HG03045 (cell line): ENCODE results near the gene C12orf56.
A peak's percentile ranks its signal among the peaks of the same experiment; 100 is the strongest.
"Not testable (repeated sequence)": the region's sequence is repeated elsewhere in the genome, so short reads cannot be mapped to it uniquely, and the experiment has no call there.

Source experiments
- ATAC-seq: cut with Tn5 transposase; IDR thresholded peaks from one replicate; pipeline ENCODE4 v1.9.1; 2021; ENCODE audit warnings: mild to moderate bottlenecking, moderate library complexity; ENCODE audit not compliant: unreplicated experiment

Gene C12orf56

GRCh38 chr12:64240781-64241180 lies 149.8 kb downstream of the C12orf56 start:
- ATAC-seq, result no peak

DNA sequence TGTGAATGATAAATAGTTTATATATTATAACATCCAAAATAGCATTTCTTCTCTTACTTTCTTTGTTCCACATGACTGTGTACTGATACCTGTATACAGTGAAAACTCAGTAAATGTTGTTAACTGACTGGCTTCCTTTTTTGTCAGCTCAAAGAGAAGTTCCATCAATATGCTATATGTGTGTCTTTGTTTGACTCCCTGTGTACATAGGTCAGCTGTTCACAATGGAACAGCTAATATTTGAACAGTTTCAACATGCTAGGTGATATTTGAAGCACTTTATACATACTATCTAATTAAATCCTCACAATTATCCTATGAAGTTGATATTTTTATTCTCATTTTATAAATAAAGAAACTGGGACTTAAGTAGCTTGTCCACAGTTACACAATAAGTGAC lies 153.2 kb downstream of the C12orf56 start:
- ATAC-seq, result no peak

DNA sequence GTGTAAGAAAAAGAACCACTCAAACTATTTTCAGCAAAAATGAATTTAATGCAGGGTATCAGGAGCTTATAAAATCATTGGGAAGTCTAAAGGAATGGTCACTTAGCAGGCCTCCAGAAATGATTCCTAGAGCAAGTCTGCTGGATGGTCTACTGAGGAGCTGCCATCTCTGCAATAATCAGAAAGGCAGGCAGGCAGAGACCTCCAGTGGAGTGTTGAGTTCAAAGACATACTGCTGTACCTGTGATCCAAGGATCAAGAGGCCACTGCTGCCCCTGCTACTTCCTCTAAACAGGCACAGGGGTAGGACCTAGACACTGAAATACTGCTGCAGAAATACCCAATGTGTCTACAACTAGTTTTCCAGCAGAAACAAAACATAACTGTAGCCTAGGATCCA lies 154.0 kb downstream of the C12orf56 start:
- no peak for ATAC-seq

DNA sequence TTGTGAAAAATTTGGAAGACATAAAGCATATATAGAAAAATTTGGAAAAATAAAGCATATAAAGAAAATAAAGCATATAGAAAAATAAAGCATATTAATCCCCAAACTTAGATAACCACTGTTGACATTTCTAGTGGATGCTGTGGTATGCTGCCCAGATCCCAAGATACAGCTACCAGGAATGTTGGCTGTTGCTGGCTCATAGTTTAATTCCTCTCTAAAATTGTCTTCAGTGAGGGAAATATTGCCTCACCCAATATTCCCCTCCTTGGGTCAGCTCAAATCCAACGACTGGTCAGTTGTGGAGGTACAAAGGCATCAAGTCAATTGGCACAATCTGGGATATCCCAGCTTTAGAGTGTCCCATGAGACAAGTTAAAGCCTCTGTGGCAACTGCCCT lies 158.4 kb downstream of the C12orf56 start:
- no peak for ATAC-seq

- ATAC-seq, result no peak
Measured at GRCh38 chr12:64229796-64230195, 160.8 kb downstream of the C12orf56 start.

DNA sequence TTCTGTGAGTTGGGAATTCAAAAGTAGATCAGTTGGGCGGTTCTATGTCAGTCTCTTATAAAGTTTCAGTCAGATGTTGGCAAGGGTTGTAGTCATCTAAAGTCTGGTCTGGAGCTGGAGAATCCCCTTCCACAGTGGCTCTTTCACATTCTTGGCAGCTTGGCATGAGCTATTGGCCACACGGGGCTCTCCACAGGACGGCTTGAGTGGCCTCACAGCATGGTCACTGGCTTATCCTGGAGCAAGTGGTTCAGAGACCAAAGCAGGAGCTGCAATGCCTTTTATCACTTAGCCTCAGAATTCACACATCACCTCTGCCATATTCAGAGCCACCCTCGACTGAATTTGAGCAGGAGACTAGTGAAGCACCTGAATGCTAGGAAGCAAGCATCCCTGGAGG lies 161.3 kb downstream of the C12orf56 start:
- no peak for ATAC-seq

DNA sequence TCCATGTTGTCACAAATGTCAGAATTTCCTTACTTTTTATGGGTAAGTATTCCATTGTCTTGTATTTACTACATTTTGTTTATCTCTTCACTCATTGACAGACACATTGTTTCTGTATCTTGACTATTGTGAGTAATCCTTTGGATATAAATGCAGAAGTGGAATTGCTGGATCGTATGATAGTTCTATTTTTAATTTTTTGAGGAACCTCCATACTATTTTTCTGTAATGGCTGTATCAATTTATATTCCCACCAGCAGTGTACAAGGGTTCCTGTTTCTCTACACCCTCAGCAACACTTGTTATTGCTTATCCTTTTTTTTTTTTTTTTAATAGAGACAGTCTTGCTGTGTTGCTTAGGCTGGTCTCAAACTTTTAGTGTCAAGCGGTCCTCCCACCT lies 164.9 kb downstream of the C12orf56 start:
- no peak for ATAC-seq

DNA sequence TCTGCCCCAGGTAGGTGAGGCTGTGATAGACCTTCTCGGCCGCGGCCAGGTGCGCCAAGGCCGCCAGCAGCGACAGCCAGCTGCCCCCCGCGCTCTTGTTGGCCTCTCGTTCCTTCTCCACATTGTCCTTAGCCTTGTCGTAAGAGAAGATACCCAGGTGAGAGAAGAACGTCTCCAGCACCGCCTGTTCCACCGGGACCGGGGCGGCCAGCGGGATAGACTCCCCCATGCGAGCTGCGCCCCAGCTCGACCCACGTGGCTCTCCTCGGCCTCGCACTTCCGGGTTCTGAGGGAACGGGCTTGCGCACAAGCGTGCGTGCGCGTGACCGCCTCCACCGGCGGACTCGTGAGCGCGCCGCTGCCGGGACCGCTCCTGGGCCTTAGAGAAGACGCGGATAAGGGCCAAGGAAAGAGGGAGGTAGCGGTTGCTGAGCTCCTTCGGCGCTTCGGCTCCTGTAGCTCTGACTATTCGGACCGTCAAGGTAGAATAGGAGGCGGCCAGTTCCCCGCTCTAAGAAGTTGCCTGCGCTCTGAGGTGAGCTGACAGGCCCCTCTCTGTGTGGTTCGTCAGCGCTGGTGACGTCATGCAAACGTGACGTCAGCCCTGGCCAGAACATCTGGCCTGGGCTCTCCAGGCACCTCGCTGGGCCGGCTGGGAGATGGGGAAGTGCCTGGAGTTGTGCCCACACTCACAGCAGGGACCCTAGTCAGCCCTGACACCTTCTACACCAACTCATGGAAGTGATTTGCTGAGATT lies 168.4 kb downstream of the C12orf56 start, which contains the start of gene KICS2:
Gene KICS2, minus strand, starts transcription at position 288 of the 757 bp plus-strand sequence. Its CDS starts 59 bp downstream, at position 229.
- ATAC-seq, result peak; percentile 98

- ATAC-seq, result peak; percentile 39
Measured at GRCh38 chr12:64221651-64222008, 168.9 kb downstream of the C12orf56 start.

DNA sequence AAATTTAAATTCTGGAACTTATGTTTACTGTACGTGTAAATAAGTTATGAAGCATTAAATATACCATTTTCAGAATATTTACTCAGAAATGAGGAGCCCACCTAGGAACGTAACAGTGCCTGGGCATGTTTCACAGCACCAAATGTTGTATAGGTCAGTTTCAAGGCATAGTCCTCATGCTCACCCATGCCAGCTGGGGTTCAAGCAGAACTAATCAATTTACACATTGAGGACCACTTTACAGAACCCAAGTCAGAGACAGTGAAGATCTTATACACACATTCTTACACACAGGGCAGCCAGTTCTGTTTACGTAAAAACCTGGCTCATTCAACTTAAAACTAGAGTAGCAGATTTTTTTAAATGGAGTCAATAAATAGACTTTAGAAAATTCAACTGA lies 170.5 kb downstream of the C12orf56 start:
- no peak for ATAC-seq

GRCh38 chr12:64219145-64219544 lies 171.4 kb downstream of the C12orf56 start:
- no peak for ATAC-seq

DNA sequence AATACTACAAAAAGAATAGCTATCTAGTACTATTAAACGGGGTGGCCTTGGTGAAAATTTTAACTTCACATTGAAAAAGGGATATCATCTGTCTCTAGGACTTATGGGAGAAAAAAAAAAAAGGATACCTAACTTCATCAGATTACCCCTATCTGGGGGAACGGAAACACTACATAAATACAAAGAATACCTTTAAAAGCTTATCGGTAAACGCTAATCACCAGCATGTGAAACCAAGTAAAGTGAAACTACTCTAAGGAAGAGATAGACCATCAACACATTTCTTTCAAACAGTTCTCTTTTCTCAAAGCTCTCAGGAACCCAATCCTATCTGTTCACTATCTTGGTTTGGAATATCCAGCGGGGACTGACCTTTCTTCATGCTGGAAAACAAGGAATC lies 172.0 kb downstream of the C12orf56 start:
- ATAC-seq, result no peak

GRCh38 chr12:64217643-64218042 lies 172.9 kb downstream of the C12orf56 start:
- ATAC-seq, result not testable (repeated sequence)

DNA sequence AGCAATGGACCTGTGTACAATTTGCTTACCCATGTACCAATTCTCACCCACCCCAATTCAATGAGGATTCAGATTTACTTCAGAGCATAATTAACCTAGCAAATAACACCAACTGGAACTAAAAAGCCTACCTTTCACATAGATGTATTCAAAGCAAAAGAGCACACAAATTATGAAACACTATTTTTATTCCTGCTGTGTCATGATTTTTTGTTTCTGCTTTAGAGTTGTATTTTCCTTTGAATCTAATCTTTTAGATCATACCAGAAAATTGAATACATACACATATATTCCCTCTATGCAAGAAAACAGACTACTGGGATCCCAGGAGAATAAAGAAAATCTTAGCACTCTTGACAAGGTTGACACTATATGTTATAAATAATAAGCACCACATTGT lies 174.3 kb downstream of the C12orf56 start:
- no peak for ATAC-seq
